ENCODE data around the gene TM7SF3. TPM values are rescaled to one million over a fixed set of nuclear protein-coding genes. Genes with fewer than 3 reads are reported as not detected.
"Not testable (repeated sequence)": the region's sequence is repeated elsewhere in the genome, so short reads cannot be mapped to it uniquely, and the experiment has no call there.

TM7SF3 gene
- 44.7 and 56.3 TPM in 2 replicates for total RNA-seq (2014; rRNA removed; shearing (Covaris generic))

DNA sequence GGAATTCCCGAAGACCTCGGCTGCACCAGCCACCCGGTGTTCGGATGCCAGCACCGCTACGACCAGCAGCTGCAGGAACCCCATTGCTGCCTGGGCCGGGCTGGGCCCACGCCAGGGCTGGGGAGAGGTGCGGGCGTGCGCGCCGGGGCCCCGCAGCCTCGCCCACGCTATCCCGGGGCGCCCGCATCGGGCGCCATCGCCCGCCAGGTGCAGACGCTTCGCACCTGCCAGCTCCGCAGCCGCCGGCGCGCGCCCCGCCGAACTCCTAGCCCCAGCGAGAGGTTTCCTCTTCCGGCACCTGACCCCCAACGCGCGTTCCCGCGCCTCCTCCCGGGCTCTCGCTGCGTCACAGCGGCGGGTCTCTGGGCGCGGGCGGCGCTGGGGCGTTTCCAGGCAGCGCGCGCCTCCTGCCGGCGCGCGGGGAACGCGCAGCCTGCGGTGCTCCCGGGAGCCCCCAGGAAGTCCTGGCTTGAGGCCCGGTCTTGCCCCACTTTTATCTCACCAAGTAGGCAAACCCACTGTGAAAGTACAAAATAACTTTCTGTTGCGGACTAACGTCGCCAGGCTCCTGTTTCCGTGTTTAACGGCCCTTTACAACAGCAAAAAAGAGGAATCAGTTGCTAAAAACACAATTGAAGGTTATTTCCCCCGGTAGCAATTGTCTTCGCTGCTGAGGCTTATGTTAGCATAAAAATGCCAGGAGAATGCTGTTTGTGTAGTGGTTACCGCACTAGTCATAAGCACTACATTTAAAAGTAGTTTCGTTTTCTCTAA is at the start of gene TM7SF3:
TSS of gene TM7SF3 (minus strand) at position 300 of the 774 bp plus-strand sequence. CDS start at position 84, 216 bp downstream.
- Histone ChIP-seq H3K4me3 (ENCODE audit: insufficient read depth, low read depth, low read length) (peak within 1 kb of the TSS; percentile 78), H3K36me3 (replicated peaks; ENCODE audit: control insufficient read depth, insufficient read depth, low read length) (no peaks in the 10 kb centered on the region), H3K27me3 (ENCODE audit: control insufficient read depth, insufficient read depth, low read length) (no peaks in the 10 kb centered on the region)
- peak; percentile 93 for DNase-seq

DNA sequence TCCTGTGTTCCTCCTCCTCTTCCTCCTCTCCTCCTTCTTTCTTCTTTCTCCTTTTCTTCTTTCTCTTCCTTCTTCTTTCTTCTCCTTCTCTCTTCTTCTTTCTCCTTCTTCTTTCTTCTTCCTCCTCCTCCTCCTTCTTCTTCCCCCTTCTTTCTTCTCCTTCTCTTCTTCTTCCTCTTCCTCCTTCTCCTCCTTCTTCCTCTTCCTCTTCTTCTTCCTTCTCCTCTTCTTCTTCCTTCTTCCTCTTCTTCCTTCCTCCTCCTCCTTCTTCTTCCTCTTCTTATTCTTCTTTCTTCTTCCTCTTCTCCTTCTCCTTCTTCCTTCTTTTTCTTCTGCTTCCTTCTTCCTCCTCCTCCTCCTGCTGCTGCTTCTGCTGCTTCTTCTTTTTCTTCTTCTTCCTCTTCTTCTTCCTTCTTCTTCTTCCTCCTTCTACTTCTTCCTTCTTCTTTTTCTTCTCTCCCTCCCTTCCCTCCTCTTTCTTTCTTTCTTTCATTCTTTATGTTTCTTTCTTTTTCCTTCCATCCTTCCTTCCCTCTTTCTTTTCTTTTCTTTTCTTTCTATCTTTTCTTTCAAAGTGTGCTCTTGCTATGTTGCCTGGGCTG is 49.2 kb upstream of the TM7SF3 start:
- DNase-seq, result no peak
- no peaks in the 10 kb centered on the region for H3K36me3 ChIP-seq (replicated peaks; ENCODE audit: control insufficient read depth, insufficient read depth, low read length)
- no peaks in the 10 kb centered on the region for H3K27me3 ChIP-seq (ENCODE audit: control insufficient read depth, insufficient read depth, low read length)
- no peak overlapping the region for H3K4me3 ChIP-seq (ENCODE audit: insufficient read depth, low read depth, low read length)

- no peaks in the 10 kb centered on the region for H3K27me3 ChIP-seq (ENCODE audit: control insufficient read depth, insufficient read depth, low read length)
- H3K4me3 ChIP-seq (ENCODE audit: insufficient read depth, low read depth, low read length), result no peak overlapping the region
- DNase-seq, result no peak
- H3K36me3 ChIP-seq (replicated peaks; ENCODE audit: control insufficient read depth, insufficient read depth, low read length), result no peaks in the 10 kb centered on the region
These were observed 47.1 kb upstream of the TM7SF3 start for GRCh38 chr12:27061317-27061716.

GRCh38 chr12:27060740-27061139 is 46.6 kb upstream of the TM7SF3 start:
- no peak overlapping the region for H3K4me3 ChIP-seq (ENCODE audit: insufficient read depth, low read depth, low read length)
- H3K36me3 ChIP-seq (replicated peaks; ENCODE audit: control insufficient read depth, insufficient read depth, low read length), result no peaks in the 10 kb centered on the region
- no peaks in the 10 kb centered on the region for H3K27me3 ChIP-seq (ENCODE audit: control insufficient read depth, insufficient read depth, low read length)
- DNase-seq, result no peak

- no peak for DNase-seq
- H3K4me3 ChIP-seq (ENCODE audit: insufficient read depth, low read depth, low read length), result no peak overlapping the region
These were observed 43.4 kb upstream of the TM7SF3 start for GRCh38 chr12:27057543-27057942.

DNA sequence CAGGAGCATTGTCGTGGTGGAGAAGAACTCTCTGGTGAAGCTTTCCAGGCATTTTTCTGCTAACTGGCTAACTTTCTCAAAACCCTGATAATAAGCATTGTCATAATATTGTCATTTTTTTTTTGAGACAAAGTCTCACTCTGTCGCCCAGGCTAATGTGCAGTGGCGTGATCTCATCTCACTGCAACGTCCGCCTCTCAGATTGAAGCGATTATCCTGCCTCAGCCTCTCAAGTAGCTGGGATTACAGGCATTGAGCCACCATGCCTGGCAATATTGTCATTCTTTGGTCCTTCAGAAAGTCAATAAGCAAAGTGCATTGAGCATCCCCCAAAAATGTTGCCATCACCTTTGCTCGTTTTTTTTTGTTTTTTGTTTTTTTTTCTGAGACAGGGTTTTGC is 41.8 kb upstream of the TM7SF3 start:
- Histone ChIP-seq H3K36me3 (replicated peaks; ENCODE audit: control insufficient read depth, insufficient read depth, low read length) (no peaks in the 10 kb centered on the region), H3K27me3 (ENCODE audit: control insufficient read depth, insufficient read depth, low read length) (no peaks in the 10 kb centered on the region), H3K4me3 (ENCODE audit: insufficient read depth, low read depth, low read length) (no peak overlapping the region)
- no peak for DNase-seq

More at GRCh38 chr12:27057543-27057942, 43.4 kb upstream of the TM7SF3 start:
- H3K36me3 ChIP-seq (replicated peaks; ENCODE audit: control insufficient read depth, insufficient read depth, low read length), result no peaks in the 10 kb centered on the region
- no peaks in the 10 kb centered on the region for H3K27me3 ChIP-seq (ENCODE audit: control insufficient read depth, insufficient read depth, low read length)

- Histone ChIP-seq H3K27me3 (ENCODE audit: control insufficient read depth, insufficient read depth, low read length) (no peaks in the 10 kb centered on the region), H3K4me3 (ENCODE audit: insufficient read depth, low read depth, low read length) (no peak overlapping the region), H3K36me3 (replicated peaks; ENCODE audit: control insufficient read depth, insufficient read depth, low read length) (no peaks in the 10 kb centered on the region)
- no peak for DNase-seq
These were observed 38.6 kb upstream of the TM7SF3 start for GRCh38 chr12:27052742-27053141.

DNA sequence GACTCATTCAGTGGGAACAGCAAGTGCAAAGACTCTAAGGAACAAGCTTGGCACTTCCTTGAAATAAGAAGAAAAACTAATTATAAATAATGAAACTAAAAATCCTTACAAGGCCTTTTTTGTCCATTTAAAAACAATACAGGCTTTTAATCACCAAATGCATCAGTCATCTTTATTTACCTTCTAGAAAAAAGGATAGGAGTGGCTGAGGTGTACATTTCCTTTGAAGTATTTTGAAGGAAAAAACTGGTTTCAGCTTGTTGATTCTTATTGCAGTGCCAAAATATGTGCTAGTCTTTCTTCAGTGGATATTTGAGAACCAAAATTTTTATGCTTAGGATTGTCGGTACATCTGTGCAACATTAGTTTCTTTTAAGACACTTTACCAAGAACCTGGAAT is 38.0 kb upstream of the TM7SF3 start:
- H3K27me3 ChIP-seq (ENCODE audit: control insufficient read depth, insufficient read depth, low read length), result no peaks in the 10 kb centered on the region
- H3K4me3 ChIP-seq (ENCODE audit: insufficient read depth, low read depth, low read length), result no peak overlapping the region
- H3K36me3 ChIP-seq (replicated peaks; ENCODE audit: control insufficient read depth, insufficient read depth, low read length), result no peaks in the 10 kb centered on the region
- DNase-seq, result no peak

GRCh38 chr12:27048822-27049752 is 34.9 kb upstream of the TM7SF3 start:
- H3K4me3 ChIP-seq (ENCODE audit: insufficient read depth, low read depth, low read length), result no peak overlapping the region
- H3K36me3 ChIP-seq (replicated peaks; ENCODE audit: control insufficient read depth, insufficient read depth, low read length), result no peaks in the 10 kb centered on the region
- no peak for DNase-seq
- no peaks in the 10 kb centered on the region for H3K27me3 ChIP-seq (ENCODE audit: control insufficient read depth, insufficient read depth, low read length)

DNA sequence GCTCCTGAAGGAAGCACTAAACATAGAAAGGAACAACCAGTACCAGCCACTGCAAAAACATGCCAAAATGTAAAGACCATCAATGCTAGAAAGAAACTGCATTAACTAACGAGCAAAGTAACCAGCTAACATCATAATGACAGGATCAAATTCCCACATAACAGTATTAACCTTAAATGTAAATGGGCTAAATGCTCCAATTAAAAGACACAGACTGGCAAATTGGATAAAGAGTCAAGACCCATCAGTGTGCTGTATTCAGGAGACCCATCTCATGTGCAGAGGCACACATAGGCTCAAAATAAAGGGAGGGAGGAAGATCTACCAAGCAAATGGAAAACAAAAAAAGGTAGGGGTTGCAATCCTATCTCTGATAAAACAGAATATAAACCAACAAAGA is 27.8 kb upstream of the TM7SF3 start:
- H3K4me3 ChIP-seq (ENCODE audit: insufficient read depth, low read depth, low read length); DNase-seq; H3K27me3 ChIP-seq (ENCODE audit: control insufficient read depth, insufficient read depth, low read length); H3K36me3 ChIP-seq (replicated peaks; ENCODE audit: control insufficient read depth, insufficient read depth, low read length): not testable (repeated sequence)

- H3K27me3 ChIP-seq (ENCODE audit: control insufficient read depth, insufficient read depth, low read length); H3K4me3 ChIP-seq (ENCODE audit: insufficient read depth, low read depth, low read length); H3K36me3 ChIP-seq (replicated peaks; ENCODE audit: control insufficient read depth, insufficient read depth, low read length); DNase-seq: not testable (repeated sequence)
These were observed 26.5 kb upstream of the TM7SF3 start for GRCh38 chr12:27040637-27041036.

GRCh38 chr12:27034607-27035293 is 20.6 kb upstream of the TM7SF3 start:
- no peaks in the 10 kb centered on the region for H3K27me3 ChIP-seq (ENCODE audit: control insufficient read depth, insufficient read depth, low read length)
- H3K4me3 ChIP-seq (ENCODE audit: insufficient read depth, low read depth, low read length), result no peak overlapping the region
- H3K36me3 ChIP-seq (replicated peaks; ENCODE audit: control insufficient read depth, insufficient read depth, low read length), result peaks cover 5% of the 10 kb centered on the region
- no peak for DNase-seq

DNA sequence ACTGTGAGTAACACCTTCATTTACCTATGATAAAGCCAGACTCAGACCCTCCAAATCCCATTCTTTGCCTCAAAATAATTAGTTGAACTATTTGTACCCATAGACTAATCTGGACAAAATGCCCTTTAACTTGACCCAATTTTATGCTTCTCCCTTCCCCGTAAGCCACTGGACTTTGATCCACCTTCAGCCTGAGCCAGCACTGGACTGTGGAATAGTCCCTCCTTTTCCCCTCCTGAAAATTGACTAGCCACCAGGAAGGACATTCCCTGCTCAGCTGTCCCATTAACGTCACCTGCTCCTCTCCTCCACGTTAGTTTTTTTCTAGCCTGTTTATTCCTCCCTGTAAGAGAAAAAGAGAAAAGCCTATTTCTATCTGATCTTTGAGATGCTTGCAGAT is 18.5 kb upstream of the TM7SF3 start:
- Histone ChIP-seq H3K36me3 (replicated peaks; ENCODE audit: control insufficient read depth, insufficient read depth, low read length) (peaks cover 14% of the 10 kb centered on the region), H3K4me3 (ENCODE audit: insufficient read depth, low read depth, low read length) (no peak overlapping the region), H3K27me3 (ENCODE audit: control insufficient read depth, insufficient read depth, low read length) (no peaks in the 10 kb centered on the region)
- no peak for DNase-seq

- DNase-seq, result no peak
- Histone ChIP-seq H3K27me3 (ENCODE audit: control insufficient read depth, insufficient read depth, low read length) (no peaks in the 10 kb centered on the region), H3K4me3 (ENCODE audit: insufficient read depth, low read depth, low read length) (no peak overlapping the region), H3K36me3 (replicated peaks; ENCODE audit: control insufficient read depth, insufficient read depth, low read length) (peaks cover 15% of the 10 kb centered on the region)
These were observed 17.3 kb upstream of the TM7SF3 start for GRCh38 chr12:27031531-27031930.

All from H7 (cell line).